ENCODE results near the gene AHDC1. TPM values are rescaled to one million over a fixed set of nuclear protein-coding genes. Genes with fewer than 3 reads are reported as not detected.

Gene AHDC1
- total and polyA plus RNA-seq, 10 of the 15 experiments (the other 5 are each of a cell fraction or from before 2014, with no cell fraction given) = 0.21 to 13.0 (median 1.4) TPM

- TF ChIP-seq PKNOX1 (IDR thresholded peaks at IDR 0.05) (peak; percentile 50; the same call in 1 of the 2 replicates), NR2C1 (IDR thresholded peaks at IDR 0.05) (peak; percentile 54), SUZ12 (IDR thresholded peaks at IDR 0.05; ENCODE audit: unreplicated experiment) (no peak), RBBP5 (conservative IDR thresholded peaks at IDR 0.05) (no peak), MTA2 (IDR thresholded peaks at IDR 0.05; ENCODE audit: low read depth) (no peak), TCF3 (IDR thresholded peaks at IDR 0.05; ENCODE audit: borderline replicate concordance, insufficient read depth, low read depth, low read length) (0 out of 2 replicates have a peak, but pooled peaks have one; percentile 6), RCOR1 (conservative IDR thresholded peaks at IDR 0.05; ENCODE audit: low read depth, low read length) (no peak), MXI1 (IDR thresholded peaks at IDR 0.05; ENCODE audit: low read depth, low read length) (peak; percentile 20; the same call in 1 of the 2 replicates)
- TF ChIP-seq, protein P1, sequence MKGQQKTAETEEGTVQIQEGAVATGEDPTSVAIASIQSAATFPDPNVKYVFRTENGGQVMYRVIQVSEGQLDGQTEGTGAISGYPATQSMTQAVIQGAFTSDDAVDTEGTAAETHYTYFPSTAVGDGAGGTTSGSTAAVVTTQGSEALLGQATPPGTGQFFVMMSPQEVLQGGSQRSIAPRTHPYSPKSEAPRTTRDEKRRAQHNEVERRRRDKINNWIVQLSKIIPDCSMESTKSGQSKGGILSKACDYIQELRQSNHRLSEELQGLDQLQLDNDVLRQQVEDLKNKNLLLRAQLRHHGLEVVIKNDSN (IDR thresholded peaks at IDR 0.05; ENCODE audit: borderline replicate concordance, extremely low read length, insufficient read depth, low read depth, low read length) = no peak
- TF ChIP-seq, protein P2, sequence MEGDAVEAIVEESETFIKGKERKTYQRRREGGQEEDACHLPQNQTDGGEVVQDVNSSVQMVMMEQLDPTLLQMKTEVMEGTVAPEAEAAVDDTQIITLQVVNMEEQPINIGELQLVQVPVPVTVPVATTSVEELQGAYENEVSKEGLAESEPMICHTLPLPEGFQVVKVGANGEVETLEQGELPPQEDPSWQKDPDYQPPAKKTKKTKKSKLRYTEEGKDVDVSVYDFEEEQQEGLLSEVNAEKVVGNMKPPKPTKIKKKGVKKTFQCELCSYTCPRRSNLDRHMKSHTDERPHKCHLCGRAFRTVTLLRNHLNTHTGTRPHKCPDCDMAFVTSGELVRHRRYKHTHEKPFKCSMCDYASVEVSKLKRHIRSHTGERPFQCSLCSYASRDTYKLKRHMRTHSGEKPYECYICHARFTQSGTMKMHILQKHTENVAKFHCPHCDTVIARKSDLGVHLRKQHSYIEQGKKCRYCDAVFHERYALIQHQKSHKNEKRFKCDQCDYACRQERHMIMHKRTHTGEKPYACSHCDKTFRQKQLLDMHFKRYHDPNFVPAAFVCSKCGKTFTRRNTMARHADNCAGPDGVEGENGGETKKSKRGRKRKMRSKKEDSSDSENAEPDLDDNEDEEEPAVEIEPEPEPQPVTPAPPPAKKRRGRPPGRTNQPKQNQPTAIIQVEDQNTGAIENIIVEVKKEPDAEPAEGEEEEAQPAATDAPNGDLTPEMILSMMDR (IDR thresholded peaks at IDR 0.05 in 2 of 3, conservative IDR thresholded peaks at IDR 0.05 in 1 of 3; ENCODE audit: control insufficient read depth in 2 of 3, extremely low read depth in 1 of 3, insufficient read depth in 1 of 3, low read depth in 3 of 3, low read length in 3 of 3) = no peak
These were observed at the start of gene AHDC1 (continued) for GRCh38 chr1:27603681-27604578.
